ENCODE measurements around the gene CACUL1.

Gene CACUL1

DNA sequence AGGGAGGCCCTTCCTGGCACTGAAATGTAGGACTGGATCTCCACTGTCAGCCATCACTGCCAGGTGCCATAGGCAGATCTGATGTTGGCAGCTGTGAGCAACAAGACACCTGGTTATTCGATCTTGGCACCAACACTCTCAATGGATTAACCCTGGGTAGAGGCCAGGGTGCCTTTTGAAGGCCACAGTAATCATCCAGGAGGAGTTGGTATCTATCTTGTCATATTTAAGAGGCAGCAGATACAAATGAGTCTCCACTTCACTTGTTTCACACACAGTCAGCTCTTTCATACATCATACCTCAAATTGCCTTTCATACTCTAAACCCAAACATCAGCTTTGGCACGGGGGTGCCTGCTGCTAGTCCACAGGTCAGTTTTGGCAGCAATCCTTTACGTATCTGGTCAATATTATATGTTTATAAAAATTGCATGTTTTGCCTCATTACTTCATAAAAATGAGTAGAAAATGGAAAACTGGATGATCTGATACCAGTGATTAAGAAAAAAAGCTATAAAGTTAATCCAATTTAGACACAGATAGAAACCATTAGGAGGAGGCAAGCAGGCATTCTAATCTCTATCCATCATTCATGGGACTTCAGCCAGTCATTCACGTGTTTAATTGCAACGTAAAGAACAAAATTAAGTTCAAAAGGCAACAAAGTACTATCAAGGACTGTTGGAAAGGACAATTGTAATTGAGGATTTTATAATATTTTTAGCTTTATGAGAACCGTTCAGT, 12.7 kb upstream of the CACUL1 start:
- Histone ChIP-seq H3K9me3 (ENCODE audit: insufficient read depth, low read depth, low read length) (peaks cover 9% of the 10 kb centered on the region; the same call in 1 of the 2 replicates), H3K27me3 (ENCODE audit: insufficient read depth, low read length) (no peaks in the 10 kb centered on the region), H3K4me3 (ENCODE audit: low read length) (no peak overlapping the region), H3K9ac (ENCODE audit: low read depth, low read length) (no peak overlapping the region), H3K36me3 (ENCODE audit: insufficient read depth, low read depth, low read length) (no peaks in the 10 kb centered on the region), H3K4me1 (ENCODE audit: insufficient read depth, low read length) (no peaks in the 10 kb centered on the region), H3K27ac (ENCODE audit: low read length) (no peak overlapping the region)

DNA sequence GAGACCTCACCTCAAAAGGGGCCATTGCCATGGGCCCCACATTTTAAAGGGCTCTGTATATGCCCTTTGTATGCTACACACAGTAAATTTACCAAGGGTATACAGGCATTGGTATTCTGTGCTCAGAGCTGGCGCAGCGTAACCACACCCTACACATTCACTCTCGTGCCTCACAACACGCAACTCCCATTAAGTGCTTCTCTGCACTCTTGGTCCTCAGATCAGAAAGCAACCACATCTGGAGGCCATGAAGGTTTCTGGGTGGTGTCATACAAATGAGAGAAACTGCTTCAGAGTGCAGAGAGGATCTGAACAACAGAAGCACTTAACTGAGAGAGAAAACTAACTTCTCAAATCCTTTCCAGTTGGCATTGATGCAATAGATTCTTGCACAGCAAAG, 9.4 kb upstream of the CACUL1 start:
- Histone ChIP-seq H3K36me3 (ENCODE audit: insufficient read depth, low read depth, low read length) (no peaks in the 10 kb centered on the region), H3K4me1 (ENCODE audit: insufficient read depth, low read length) (no peaks in the 10 kb centered on the region), H3K27me3 (ENCODE audit: insufficient read depth, low read length) (no peaks in the 10 kb centered on the region), H3K9ac (ENCODE audit: low read depth, low read length) (no peak overlapping the region), H3K4me3 (ENCODE audit: low read length) (no peak overlapping the region), H3K27ac (ENCODE audit: low read length) (no peak overlapping the region), H3K9me3 (ENCODE audit: insufficient read depth, low read depth, low read length) (no peaks in the 10 kb centered on the region)

DNA sequence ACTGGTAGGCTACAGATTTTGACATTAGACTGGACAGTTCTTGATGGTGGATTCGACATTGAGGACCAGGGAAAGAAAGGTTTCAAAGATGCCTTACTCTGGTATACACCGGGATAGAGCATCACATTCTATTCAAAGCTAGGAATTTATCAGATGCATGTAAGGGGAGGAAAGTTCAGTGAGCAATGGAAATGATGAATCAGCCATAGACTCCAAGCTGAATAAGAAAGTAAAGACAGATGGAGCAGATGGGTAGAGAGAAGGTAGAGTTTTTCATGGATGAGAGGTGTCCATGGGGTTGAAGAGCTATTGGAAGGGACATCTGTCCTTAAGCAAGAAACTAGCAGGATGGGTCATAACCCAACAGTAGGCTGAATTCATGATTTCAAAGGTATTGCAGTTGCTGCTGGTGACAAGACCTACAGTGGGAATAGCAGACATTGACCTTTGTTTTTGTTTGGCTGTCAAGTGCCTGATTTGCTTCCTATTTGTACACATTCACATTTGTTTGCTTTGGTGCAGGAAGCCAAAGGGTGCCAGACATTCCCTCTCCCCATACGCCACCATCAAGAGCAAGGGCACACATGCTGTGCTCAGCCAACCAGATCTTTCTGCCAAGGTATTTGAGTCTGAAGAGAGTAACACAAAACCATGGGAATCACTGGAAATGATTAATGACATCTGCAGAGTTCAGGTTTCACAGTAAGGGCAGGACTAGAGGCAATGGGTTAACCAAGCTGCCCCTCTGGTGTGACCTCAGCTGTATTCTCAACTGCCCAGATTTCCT, 8.6 kb upstream of the CACUL1 start:
- no peaks in the 10 kb centered on the region for H3K9me3 ChIP-seq (ENCODE audit: insufficient read depth, low read depth, low read length)
- H3K36me3 ChIP-seq (ENCODE audit: insufficient read depth, low read depth, low read length), result no peaks in the 10 kb centered on the region
- no peaks in the 10 kb centered on the region for H3K4me1 ChIP-seq (ENCODE audit: insufficient read depth, low read length)
- H3K27ac ChIP-seq (ENCODE audit: low read length), result no peak overlapping the region
- no peak overlapping the region for H3K4me3 ChIP-seq (ENCODE audit: low read length)
- H3K9ac ChIP-seq (ENCODE audit: low read depth, low read length), result no peak overlapping the region
- no peaks in the 10 kb centered on the region for H3K27me3 ChIP-seq (ENCODE audit: insufficient read depth, low read length)

DNA sequence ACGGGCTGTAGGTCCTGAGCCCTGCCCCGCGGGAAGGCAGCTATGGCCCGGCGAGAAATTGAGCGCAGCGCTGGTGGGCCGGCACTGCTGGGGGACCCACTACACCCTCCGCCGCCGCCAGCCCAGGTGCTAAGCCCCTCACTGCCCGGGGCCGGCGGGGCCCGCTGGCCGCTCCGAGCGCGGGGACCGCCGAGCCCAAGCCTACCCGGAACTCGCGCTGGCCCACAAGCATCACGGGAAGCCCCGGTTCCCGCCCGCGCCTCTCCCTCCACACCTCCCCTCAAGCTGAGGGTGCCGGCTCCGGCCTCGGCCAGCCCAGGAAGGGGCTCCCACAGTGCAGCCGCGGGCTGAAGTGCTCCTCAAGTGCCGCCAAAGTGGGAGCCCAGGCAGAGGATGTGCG, 5.5 kb upstream of the CACUL1 start:
- H3K9ac ChIP-seq (ENCODE audit: low read depth, low read length), result no peak overlapping the region
- no peak overlapping the region for H3K4me3 ChIP-seq (ENCODE audit: low read length)

GRCh38 chr10:118758449-118758848, 3.7 kb upstream of the CACUL1 start:
- no peak overlapping the region for H3K9ac ChIP-seq (ENCODE audit: low read depth, low read length)
- H3K36me3 ChIP-seq (ENCODE audit: insufficient read depth, low read depth, low read length), result no peaks in the 10 kb centered on the region
- H3K27me3 ChIP-seq (ENCODE audit: insufficient read depth, low read length), result peaks cover 15% of the 10 kb centered on the region
- H3K9me3 ChIP-seq (ENCODE audit: insufficient read depth, low read depth, low read length), result no peaks in the 10 kb centered on the region
- no peak overlapping the region for H3K4me3 ChIP-seq (ENCODE audit: low read length)
- H3K27ac ChIP-seq (ENCODE audit: low read length), result no peak overlapping the region
- no peaks in the 10 kb centered on the region for H3K4me1 ChIP-seq (ENCODE audit: insufficient read depth, low read length)

More for the DNA sequence above, 5.5 kb upstream of the CACUL1 start:
- Histone ChIP-seq H3K36me3 (ENCODE audit: insufficient read depth, low read depth, low read length) (no peaks in the 10 kb centered on the region), H3K27me3 (ENCODE audit: insufficient read depth, low read length) (peaks cover 15% of the 10 kb centered on the region), H3K27ac (ENCODE audit: low read length) (no peak overlapping the region), H3K9me3 (ENCODE audit: insufficient read depth, low read depth, low read length) (no peaks in the 10 kb centered on the region), H3K4me1 (ENCODE audit: insufficient read depth, low read length) (no peaks in the 10 kb centered on the region)

DNA sequence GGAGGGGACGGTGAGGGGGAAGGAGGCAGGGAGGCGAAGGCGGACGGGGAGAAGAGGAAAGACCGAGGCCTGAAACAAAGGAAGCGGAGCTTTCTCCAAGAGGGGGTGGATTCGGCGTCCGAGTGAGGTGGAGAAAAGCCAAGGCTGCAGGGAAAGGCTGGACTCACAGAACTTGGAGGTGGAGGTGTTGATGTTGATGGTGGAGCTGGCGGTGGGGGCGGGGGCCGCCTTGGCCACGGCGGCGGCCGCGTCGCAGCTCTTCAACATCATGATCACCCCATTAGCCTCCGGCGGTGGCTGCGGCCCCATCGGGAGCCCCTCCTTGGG, 578 bp downstream of the CACUL1 start:
- Histone ChIP-seq H3K27me3 (ENCODE audit: insufficient read depth, low read length) (peaks cover 15% of the 10 kb centered on the region), H3K4me3 (ENCODE audit: low read length) (peak overlapping the region; percentile 99), H3K36me3 (ENCODE audit: insufficient read depth, low read depth, low read length) (no peaks in the 10 kb centered on the region), H3K4me1 (ENCODE audit: insufficient read depth, low read length) (peaks cover 8% of the 10 kb centered on the region), H3K9me3 (ENCODE audit: insufficient read depth, low read depth, low read length) (no peaks in the 10 kb centered on the region), H3K27ac (ENCODE audit: low read length) (peak overlapping the region; percentile 90), H3K9ac (ENCODE audit: low read depth, low read length) (peak overlapping the region; percentile 96)

DNA sequence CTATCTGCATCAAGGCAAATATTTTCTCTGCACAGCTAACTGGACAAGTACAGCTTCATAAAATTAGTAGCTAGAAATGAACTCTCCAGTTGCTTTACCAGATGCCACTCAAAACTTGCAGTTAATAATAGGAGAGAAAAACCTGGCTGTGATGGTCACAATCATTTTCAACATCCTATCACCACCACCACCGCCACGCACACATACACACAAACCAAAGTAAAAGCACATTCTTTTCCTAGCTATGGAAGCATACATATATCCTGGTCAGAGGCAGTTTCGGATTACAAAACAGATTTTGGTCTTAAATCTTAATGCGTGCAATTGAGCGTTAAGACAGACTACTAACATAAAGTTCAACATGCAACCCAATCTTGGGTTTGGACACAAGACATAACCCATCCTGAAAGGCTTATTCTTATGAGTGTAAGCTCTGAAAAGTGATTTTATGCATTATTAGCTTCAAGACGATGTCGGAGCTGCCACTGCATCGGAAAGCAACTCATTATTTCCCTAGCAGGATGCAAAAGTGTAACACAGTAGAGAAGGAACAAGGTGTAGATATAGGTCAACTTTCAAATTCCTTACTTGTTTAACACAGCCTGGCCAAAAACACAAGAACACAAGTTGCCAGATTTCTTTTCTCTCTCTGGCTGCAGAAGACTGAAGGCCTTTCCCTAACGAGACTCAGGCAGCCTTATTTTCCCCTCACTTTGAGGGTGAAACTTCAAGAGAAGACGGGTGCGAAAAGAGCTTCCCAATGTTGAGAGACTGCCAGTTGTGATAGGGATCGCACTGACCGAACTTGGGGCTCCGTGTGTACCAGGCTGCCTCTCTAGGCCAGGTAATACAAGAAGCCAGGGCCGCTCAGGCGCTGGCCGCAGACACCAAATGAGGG, 1.2 kb downstream of the CACUL1 start:
- H3K9ac ChIP-seq (ENCODE audit: low read depth, low read length), result peak overlapping the region; percentile 96
- H3K9me3 ChIP-seq (ENCODE audit: insufficient read depth, low read depth, low read length), result no peaks in the 10 kb centered on the region
- peaks cover 2% of the 10 kb centered on the region; the same call in 1 of the 2 replicates for H3K36me3 ChIP-seq (ENCODE audit: insufficient read depth, low read depth, low read length)
- peaks cover 15% of the 10 kb centered on the region for H3K27me3 ChIP-seq (ENCODE audit: insufficient read depth, low read length)
- H3K4me3 ChIP-seq (ENCODE audit: low read length), result peak overlapping the region; percentile 99
- H3K4me1 ChIP-seq (ENCODE audit: insufficient read depth, low read length), result peaks cover 8% of the 10 kb centered on the region
- peak overlapping the region; percentile 90 for H3K27ac ChIP-seq (ENCODE audit: low read length)

DNA sequence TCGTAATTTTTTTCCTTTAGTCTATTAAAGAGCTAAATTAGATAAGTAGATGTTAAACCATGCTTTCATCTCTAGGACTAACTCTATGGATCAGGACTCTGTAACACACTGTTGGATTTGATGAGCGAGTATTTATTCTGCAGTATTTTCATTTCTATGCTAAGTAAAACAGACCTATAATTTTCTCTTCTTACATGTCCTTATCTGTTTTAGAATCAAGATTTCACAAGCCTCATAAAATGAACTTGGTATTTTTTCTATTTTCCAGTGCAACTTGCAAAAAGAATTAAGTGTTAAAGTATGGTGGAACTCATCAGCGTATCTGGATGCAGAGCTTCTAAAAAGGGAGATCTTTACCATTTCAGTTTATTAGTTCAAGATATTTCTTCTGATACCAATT, 2.4 kb downstream of the CACUL1 start:
- Histone ChIP-seq H3K9me3 (ENCODE audit: insufficient read depth, low read depth, low read length) (no peaks in the 10 kb centered on the region), H3K4me3 (ENCODE audit: low read length) (peak overlapping the region; percentile 99), H3K36me3 (ENCODE audit: insufficient read depth, low read depth, low read length) (peaks cover 9% of the 10 kb centered on the region; the same call in 1 of the 2 replicates), H3K9ac (ENCODE audit: low read depth, low read length) (peak overlapping the region; percentile 96; the same call in 1 of the 2 replicates), H3K27ac (ENCODE audit: low read length) (no peak overlapping the region), H3K4me1 (ENCODE audit: insufficient read depth, low read length) (peaks cover 8% of the 10 kb centered on the region), H3K27me3 (ENCODE audit: insufficient read depth, low read length) (peaks cover 15% of the 10 kb centered on the region)

DNA sequence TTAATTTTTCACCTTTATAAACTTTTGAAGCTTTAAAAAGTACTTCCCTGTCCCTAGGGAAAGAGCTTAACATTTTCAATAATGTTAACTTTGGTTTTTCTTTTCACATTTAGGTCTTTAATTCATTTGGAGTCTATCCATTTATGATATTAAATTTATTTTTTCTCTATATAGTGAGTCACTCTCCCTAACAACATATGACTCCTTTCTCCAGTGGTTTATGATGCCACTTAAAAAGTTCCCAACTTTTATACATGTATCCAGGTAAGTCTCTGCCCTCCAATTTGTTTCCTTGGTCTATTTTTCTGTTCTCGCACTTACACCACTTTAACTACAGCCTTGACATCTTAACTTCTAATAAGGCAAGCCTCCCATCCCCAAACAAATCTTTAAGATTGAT, 3.5 kb downstream of the CACUL1 start:
- Histone ChIP-seq H3K4me1 (ENCODE audit: insufficient read depth, low read length) (peaks cover 8% of the 10 kb centered on the region), H3K9me3 (ENCODE audit: insufficient read depth, low read depth, low read length) (no peaks in the 10 kb centered on the region), H3K27me3 (ENCODE audit: insufficient read depth, low read length) (peaks cover 5% of the 10 kb centered on the region; the same call in 1 of the 2 replicates), H3K9ac (ENCODE audit: low read depth, low read length) (no peak overlapping the region), H3K27ac (ENCODE audit: low read length) (no peak overlapping the region), H3K4me3 (ENCODE audit: low read length) (no peak overlapping the region), H3K36me3 (ENCODE audit: insufficient read depth, low read depth, low read length) (peaks cover 9% of the 10 kb centered on the region; the same call in 1 of the 2 replicates)

DNA sequence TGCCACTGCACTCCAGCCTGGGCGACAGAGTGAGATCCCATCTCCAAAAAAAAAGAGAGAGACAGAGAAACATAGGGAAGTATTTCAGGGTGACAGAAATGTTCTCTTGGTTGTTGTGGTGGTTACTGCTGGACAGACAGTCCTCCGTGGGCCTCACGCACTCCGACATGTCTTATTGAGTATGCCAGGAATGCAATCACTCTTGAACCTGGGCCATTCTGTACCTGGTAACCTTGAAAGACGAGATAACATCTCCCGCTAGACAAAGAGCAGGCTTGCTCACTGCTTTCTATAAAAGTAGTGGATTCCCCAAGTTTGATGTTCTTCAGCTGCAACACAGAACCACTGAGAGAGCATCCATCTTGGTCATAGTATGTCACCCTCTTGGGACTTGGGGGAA, 6.7 kb downstream of the CACUL1 start:
- no peak overlapping the region for H3K27ac ChIP-seq (ENCODE audit: low read length)
- H3K9me3 ChIP-seq (ENCODE audit: insufficient read depth, low read depth, low read length), result no peaks in the 10 kb centered on the region
- no peaks in the 10 kb centered on the region for H3K27me3 ChIP-seq (ENCODE audit: insufficient read depth, low read length)
- H3K4me3 ChIP-seq (ENCODE audit: low read length), result no peak overlapping the region
- no peak overlapping the region for H3K9ac ChIP-seq (ENCODE audit: low read depth, low read length)
- H3K36me3 ChIP-seq (ENCODE audit: insufficient read depth, low read depth, low read length), result peaks cover 9% of the 10 kb centered on the region; the same call in 1 of the 2 replicates
- peaks cover 6% of the 10 kb centered on the region for H3K4me1 ChIP-seq (ENCODE audit: insufficient read depth, low read length)

DNA sequence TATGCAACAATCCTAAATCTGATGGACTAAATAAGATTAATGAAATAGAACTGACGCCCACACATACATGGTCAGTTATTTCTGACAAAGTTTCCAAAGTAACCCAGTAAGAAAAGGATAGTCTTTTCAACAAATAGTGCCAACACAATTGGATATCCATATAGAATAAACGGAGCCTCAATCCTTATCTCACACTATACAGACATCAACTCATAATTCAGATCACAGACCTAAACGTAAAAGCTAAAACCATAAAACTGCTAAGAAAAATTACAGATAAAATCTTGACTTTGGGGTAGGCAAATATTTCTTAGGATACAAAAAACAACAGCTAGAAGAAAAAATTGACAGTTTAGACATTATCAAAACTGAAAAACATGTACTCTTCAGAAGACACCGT, 8.5 kb downstream of the CACUL1 start:
- H3K9me3 ChIP-seq (ENCODE audit: insufficient read depth, low read depth, low read length), result no peaks in the 10 kb centered on the region
- H3K9ac ChIP-seq (ENCODE audit: low read depth, low read length), result no peak overlapping the region
- H3K4me3 ChIP-seq (ENCODE audit: low read length), result no peak overlapping the region
- H3K27ac ChIP-seq (ENCODE audit: low read length), result no peak overlapping the region
- no peaks in the 10 kb centered on the region for H3K27me3 ChIP-seq (ENCODE audit: insufficient read depth, low read length)
- H3K4me1 ChIP-seq (ENCODE audit: insufficient read depth, low read length), result peaks cover 14% of the 10 kb centered on the region
- peaks cover 9% of the 10 kb centered on the region; the same call in 1 of the 2 replicates for H3K36me3 ChIP-seq (ENCODE audit: insufficient read depth, low read depth, low read length)

Measured in iPS-20b (cell line).